NCI-H345 (cell line): ENCODE results near the gene DNAI4.
"Not testable (repeated sequence)": the region's sequence is repeated elsewhere in the genome, so short reads cannot be mapped to it uniquely, and the experiment has no call there.

Experiments
- DNase-seq: peaks from one replicate; lab custom pipeline; 2025; lab: John Stamatoyannopoulos, UW

The DNAI4 gene

DNA sequence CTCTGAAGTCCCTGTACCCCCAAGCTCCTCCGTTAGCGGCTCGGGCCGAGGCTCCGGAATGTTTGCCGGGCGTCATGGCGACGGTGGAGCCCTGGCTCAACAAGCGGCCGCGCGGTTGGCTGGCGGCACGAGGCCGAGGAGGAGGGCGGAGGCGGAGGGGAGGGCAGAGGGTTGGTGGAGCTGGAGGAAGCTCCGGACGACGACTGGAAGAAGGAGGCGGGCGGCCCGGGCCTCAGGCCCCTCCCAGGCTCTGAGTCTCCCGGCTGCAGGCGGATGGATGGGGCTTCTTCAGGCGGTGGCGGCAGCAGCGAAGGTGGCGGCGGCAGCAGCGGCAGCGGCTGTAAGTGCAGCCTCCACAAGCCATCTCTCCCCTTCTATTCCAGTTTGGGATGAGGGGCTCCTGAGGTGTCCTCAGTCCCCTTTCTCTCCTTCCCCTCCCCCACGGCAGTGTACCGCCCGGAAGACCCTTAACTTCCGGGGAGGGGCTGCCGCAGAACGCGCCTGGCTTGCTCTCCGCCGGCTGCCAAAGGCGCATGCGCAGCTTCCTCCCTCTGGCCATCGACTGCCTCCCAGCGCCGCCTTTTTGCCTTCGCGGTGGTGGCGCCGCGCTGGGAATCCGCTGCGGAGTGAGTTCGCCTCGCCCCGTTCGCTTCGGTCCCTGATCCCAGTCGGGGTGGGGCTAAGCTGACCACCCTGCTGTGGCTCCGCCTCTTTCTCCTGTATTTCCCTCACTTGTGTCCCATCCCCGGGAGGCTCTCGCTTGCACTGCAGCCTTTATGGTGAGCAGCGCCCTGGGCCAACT is at the start of gene DNAI4, which contains the start of gene MIER1:
Gene DNAI4 (minus strand): TSS at position 101 of the 802 bp plus-strand sequence. CDS start 25 bp downstream, at position 76.
Gene MIER1 (plus strand): TSS at position 235 of the 802 bp plus-strand sequence. CDS start 39 bp downstream, at position 274.
- peak; percentile 98 for DNase-seq

GRCh38 chr1:66968574-66968973 is 43.9 kb upstream of the DNAI4 start:
- no peak for DNase-seq

DNA sequence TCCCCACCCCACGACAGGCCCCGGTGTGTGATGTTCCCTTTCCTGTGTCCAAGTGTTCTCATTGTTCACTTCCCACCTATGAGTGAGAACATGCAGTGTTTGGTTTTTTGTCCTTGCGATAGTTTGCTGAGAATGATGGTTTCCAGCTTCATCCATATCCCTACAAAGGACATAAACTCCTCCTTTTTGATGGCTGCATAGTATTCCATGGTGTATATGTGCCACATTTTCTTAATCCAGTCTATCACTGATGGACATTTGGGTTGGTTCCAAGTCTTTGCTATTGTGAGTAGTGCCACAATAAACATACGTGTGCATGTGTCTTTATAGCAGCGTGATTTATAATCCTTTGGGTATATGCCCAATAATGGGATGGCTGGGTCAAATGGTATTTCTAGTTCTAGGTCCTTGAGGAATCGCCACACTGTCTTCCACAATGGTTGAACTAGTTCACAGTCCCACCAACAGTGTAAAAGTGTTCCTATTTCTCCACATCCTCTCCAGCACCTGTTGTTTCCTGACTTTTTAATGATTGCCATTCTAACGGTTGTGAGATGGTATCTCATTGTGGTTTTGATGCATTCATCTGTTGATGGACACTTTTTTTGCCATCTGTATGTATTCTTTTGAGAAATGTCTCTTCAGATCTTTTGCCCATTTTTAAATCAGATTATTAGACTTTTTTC is 41.7 kb upstream of the DNAI4 start:
- not testable (repeated sequence) for DNase-seq

- no peak for DNase-seq
These were observed 33.3 kb upstream of the DNAI4 start for GRCh38 chr1:66957938-66958337.

- no peak for DNase-seq
These were observed 29.6 kb upstream of the DNAI4 start for GRCh38 chr1:66954208-66954607.

GRCh38 chr1:66951513-66951912 is 26.9 kb upstream of the DNAI4 start:
- DNase-seq, result no peak

DNA sequence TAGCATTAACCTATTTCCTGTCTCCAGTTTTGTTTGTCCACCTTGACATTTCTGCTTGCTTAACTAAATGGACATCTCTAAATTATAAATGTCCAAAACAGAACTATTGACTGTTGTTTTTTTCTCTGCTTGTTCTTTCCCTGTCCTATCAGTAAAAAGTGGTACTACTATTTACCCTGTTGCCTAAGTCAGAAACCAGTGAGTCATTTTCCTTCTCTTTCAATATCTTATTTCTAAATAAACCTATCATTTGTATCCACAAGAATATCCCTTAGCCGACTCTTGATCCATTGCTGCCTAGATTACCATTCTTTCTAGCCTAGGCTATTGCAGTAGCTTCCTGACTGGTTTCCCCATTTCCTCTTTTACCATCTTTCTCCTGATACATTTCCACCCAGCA is 22.6 kb upstream of the DNAI4 start:
- DNase-seq, result no peak

DNA sequence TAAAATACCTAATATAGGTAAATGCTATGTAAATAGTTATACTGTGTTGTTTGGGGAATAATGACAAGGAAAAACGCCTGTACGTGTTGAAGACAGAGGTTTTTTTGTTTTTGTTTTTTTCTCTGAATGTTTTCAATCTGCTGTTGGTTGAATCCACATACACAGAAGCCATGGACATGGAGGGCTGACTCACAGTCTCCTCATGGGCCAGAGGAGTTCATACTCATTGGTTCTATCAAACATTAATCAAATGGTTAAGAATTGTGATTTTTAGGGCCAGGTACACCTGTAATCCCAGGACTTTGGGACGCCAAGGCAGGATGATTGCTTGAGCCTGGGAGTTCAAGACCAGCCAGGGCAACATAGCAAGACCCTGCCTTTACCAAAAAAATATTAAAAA is 20.7 kb upstream of the DNAI4 start:
- no peak for DNase-seq

DNA sequence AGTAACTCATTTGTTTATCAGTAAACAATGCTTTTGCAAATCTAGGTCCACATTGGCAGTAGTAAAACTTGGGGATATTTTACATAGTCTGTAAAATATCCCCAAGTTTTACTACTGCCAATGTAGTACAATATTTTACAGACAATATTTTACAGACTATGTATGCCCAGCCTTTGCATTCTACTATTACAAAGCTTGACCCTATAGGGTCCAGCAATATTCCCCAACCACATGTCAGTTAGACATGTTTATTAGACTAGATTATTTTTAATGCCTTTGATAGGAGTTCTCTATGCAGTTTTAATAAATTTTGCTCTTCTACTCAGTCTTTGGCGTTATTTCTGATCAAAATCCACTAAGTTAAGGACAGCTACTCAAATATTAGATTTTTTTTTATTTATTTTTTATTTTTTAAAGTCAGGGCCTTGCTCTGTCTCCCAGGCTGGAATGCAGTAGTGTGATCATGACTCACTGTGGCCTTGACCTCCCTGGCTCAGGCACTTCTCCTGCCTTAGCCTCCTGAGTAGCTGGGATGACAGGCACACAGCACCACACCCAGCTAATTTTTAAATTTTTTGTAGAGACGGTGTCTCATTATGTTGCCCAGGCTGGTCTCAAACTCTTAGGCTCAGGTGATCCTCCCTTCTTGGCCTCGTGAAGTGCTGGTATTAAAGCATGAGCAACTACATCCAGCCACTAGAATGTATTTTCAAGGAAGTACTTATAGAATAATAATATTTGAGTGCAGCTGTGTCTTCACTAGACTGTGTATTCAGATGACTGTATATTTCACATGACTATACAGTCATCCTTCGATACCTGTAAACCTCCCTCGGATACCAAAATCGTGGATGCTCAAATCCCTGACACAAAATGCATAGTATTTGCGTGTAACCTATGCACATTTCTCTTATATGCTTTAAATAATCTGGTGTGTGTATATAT is 19.9 kb upstream of the DNAI4 start:
- no peak for DNase-seq

- no peak for DNase-seq
These were observed 18.8 kb upstream of the DNAI4 start for GRCh38 chr1:66943361-66943969.

- no peak for DNase-seq
These were observed 16.3 kb upstream of the DNAI4 start for GRCh38 chr1:66940981-66941380.

DNA sequence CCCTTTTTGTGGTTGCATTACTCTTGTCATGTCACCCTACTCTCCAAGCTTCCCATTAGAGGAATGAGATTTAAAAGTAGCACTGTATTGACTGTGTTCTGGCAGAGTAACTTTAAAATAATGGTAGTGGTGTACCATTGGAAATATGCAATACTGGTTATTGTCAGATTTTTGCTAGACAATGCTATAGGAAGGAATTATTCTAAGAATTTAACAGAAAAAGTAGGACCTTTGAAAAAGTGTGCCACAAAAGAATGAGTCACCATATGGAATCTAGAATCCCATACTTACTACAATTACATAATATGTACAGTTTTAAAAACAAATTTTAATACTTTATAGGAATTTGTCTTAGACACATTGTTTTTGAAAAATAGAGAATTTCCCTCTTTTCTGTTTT is 14.0 kb upstream of the DNAI4 start:
- no peak for DNase-seq

- DNase-seq, result no peak
These were observed 13.0 kb upstream of the DNAI4 start for GRCh38 chr1:66937529-66938234.

DNA sequence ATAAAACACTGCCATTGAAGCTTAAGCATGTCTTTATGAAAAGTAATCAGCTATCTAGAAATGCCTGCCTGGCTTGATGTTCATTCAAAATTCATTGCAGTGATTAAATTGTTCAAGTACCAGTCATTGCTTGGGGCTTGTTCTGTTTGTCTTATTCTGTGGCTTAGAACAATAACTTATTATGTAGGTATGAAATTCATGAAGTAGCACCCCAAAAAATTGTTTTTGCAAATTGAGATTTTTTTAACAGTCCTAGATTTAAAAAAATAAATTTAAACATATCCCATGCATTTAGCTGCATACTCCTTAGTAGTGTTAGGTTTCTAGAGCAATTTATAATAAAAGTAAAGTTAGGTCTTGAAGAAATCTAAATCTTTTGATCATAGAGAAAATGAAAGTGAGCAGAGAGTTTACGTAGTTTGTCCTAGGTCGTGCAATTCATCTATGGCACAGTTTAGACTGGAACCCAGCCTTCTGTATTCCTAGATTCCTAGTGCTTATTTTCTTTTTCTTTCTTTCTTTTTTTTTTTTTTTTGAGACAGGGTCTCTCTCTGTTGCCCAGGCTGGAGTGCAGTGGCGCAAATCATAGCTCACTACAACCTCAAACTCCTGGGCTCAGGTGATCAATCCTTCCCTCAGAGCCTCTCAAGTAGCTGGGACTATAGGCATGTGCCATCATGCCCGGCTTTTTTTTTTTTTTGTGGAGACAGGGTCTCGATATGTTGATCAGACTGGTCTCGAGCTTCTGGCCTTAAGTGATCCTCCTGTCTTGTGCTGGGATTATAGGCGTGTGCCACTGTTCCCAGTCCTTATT is 9.4 kb upstream of the DNAI4 start:
- no peak for DNase-seq

- DNase-seq, result no peak
These were observed 7.6 kb upstream of the DNAI4 start for GRCh38 chr1:66932291-66932690.

DNA sequence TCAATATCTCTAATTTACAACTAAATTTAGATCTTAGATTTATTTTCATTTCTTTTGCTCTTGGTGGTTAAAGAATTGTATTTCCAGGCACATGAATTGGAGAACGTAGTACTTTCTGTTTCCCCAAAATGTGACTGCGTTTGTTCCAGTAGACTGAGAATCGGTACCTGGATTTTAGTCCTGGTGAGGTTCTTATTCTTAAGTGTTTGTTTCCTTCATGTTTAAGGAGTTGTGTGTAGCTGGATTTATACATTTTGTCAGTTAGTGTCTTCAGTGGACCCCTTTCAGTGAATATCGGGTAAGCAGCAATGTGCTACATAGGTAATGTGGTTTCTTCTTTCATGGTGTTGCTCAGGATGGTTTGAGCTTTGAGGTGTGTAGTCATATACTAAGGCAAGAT is 6.9 kb upstream of the DNAI4 start:
- DNase-seq, result no peak

DNA sequence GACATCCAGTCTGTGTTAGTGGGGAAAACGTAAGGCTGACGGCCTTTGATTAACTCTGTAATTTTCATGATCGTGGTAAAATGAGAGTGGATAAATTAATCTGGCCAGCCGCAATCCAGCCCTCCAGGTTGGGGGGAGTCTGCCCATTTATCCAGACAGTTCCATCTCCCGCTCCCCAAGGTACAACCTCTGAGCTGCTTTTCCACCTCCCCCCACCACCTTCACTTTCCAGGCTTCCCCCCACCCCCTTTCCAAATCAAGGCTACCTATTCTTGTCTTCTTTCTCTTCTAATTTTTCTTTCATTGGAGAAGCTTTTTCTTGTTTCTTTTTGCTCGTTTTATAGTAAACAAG is 6.1 kb upstream of the DNAI4 start:
- no peak for DNase-seq

DNA sequence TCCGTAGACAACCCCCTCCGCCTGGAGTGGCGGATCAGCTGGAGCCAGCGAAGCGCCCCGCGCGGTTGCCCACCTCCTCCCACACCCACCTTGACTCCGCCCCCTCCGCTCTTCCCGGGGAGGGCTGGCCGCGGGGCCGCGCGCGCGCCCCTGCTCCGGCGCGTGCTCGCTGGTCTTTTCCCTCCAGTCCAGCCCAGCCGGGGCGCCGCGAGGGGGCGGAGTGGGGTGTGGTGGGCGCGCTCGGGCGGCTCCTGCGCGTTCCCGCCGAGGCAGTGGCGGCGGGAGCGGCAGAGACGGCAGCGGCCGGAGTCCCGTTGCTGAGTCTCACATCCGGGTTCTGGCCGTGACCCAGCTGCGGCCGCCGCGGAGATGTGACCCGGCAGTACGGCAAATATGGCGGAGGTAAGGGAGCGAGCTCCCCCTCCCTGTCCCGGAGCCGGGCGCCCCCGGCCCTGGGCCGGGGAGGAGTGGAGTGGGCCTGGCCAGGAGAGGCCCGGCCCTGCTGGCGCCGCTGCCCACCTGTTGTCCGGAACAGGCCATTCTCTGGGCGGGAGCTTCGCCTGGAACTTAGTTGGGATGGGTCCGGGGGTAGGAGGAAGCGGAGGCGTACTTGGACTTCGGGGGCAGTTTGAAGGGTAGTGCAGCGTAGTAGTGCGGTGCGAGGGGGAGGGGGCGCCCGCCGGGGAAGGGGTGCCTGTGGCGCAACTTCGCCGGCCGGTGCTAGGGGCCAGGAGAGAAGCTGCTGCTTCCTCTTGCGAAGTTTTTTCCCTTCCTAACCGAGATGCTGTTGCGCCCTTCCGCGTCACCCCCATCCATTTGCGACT is 5.6 kb upstream of the DNAI4 start:
- peak; percentile 97 for DNase-seq

- no peak for DNase-seq
These were observed 5.0 kb upstream of the DNAI4 start for GRCh38 chr1:66929691-66929998.
